Esophagus muscularis mucosa (tissue), 4 donors: Measurements from ENCODE around the gene PODNL1. TPM values are rescaled to one million over a fixed set of nuclear protein-coding genes. Genes with fewer than 3 reads are reported as not detected.

Source experiments
- DNase-seq: peaks from one replicate; pipeline ENCODE4 v3.0.0-alpha.2; 2017; ENCODE audit errors: extremely low spot score
- H3K27ac ChIP-seq, 4 donors: fragments of 200-600 bp; sonication (generic); replicated peaks in 1 of 4; 1 replicate in 3 of 4; 2 replicates in 1 of 4; pipeline ENCODE4 v1.5.1; 2016 to 2019; ENCODE audit warnings: mild to moderate bottlenecking in 1 of 4
- H3K27me3 ChIP-seq, 4 donors: fragments of 200-600 bp; sonication (generic); one replicate each; pipeline versions ENCODE4 v1.5.1 to v1.6.0; 2016 to 2019
- H3K36me3 ChIP-seq, 4 donors: fragments of 200-600 bp; sonication (generic); one replicate each; pipeline ENCODE4 v1.5.1; 2016 to 2019
- H3K4me1 ChIP-seq, 4 donors: fragments of 200-600 bp; sonication (generic); one replicate each; pipeline ENCODE4 v1.5.1; 2016 to 2019
- H3K4me3 ChIP-seq, 4 donors: fragments of 200-600 bp; sonication (generic); 1 replicate in 2 of 4; 2 replicates in 2 of 4; pipeline ENCODE4 v1.5.1; 2016 to 2019; ENCODE audit warnings: mild to moderate bottlenecking in 4 of 4, moderate library complexity in 1 of 4
- H3K9me3 ChIP-seq, 4 donors: fragments of 200-600 bp; sonication (generic); 1 replicate in 3 of 4; 2 replicates in 1 of 4; pipeline ENCODE4 v1.5.1; 2016 to 2019
- CTCF ChIP-seq, 3 experiments: fragments of 200-600 bp in 2 of 3; fragments of 450-650 bp in 1 of 3; sonication (generic) in 2 of 3; IDR thresholded peaks; one replicate each; pipeline ENCODE4 v1.5.1; 2017 to 2019; ENCODE audit warnings: antibody characterized with exemption in 3 of 3, mild to moderate bottlenecking in 2 of 3, moderate library complexity in 1 of 3
- EP300 ChIP-seq: sonication (generic); formaldehyde crosslinking; IDR thresholded peaks from one replicate; pipeline ENCODE4 v1.6.1; 2017; ENCODE audit warnings: antibody characterized with exemption
- POLR2A ChIP-seq: fragments of 450-650 bp; IDR thresholded peaks from one replicate; pipeline ENCODE4 v1.6.1; 2017; ENCODE audit warnings: antibody characterized with exemption, moderate library complexity, mild to moderate bottlenecking, low read depth
- POLR2AphosphoS5 ChIP-seq, 2 donors: sonication (generic); formaldehyde crosslinking; IDR thresholded peaks; one replicate each; pipeline ENCODE4 v1.6.1; 2017; ENCODE audit warnings: antibody characterized with exemption in 2 of 2
- WGBS: methylation state at CpG from one replicate; pipeline ENCODE4 v1.1.5; 2018; 5-methylcytosine and 5-hydroxymethylcytosine counted together
- intact Hi-C: fragments of 100-400 bp; cut with DNase I; formaldehyde crosslinking; loops from one replicate; pipeline ENCODE4 v1.15.1; 2023
- total RNA-seq, 4 donors: library from RNA; depleted of rRNA; stranded (reverse); fragments of >200 nt; gene quantifications; one replicate each; pipeline versions ENCODE4 v1.1.0 to v1.2.1, GENCODE V29; 2016

PODNL1 gene
- total RNA-seq, 4 donors from 2014 or later: 0.66 to 0.69 TPM; not detected in 2

- H3K36me3 ChIP-seq: peaks cover 13 to 97% (median 88%) of the 10 kb centered on the region in 4 donors
Observed at GRCh38 chr19:13961826-13962698, 23.8 kb upstream of the PODNL1 start.

GRCh38 chr19:13960863-13961784, 22.9 kb upstream of the PODNL1 start:
- no peaks in the 10 kb centered on the region for H3K27me3 ChIP-seq
- peaks cover 0 to 20% (median 18%) of the 10 kb centered on the region in 4 donors for H3K4me1 ChIP-seq
- H3K4me3 ChIP-seq: no peak overlapping the region
- intact Hi-C loops: no loop called here
- DNase-seq: no peak
- H3K36me3 ChIP-seq: peaks cover 17 to 97% (median 88%) of the 10 kb centered on the region in 4 donors
- no peak overlapping the region for H3K27ac ChIP-seq
- WGBS: 86% methylated on average over 21 of the region's 39 CpGs
- H3K9me3 ChIP-seq: no peaks in the 10 kb centered on the region
- no peak for TF ChIP-seq CTCF (IDR thresholded peaks at IDR 0.05)
- no peak for TF ChIP-seq EP300
- TF ChIP-seq POLR2A: no peak
- no peak for TF ChIP-seq POLR2AphosphoS5 (IDR thresholded peaks at IDR 0.05)

More at GRCh38 chr19:13961826-13962698, 23.8 kb upstream of the PODNL1 start:
- DNase-seq: no peak
- TF ChIP-seq POLR2AphosphoS5 (IDR thresholded peaks at IDR 0.05) (no peak), CTCF (IDR thresholded peaks at IDR 0.05) (no peak), EP300 (no peak), POLR2A (no peak)
- Histone ChIP-seq H3K27me3 (no peaks in the 10 kb centered on the region), H3K27ac (peak overlapping the region in 3 of 4 donors; percentile 28 to 54 (median 40)), H3K4me1 (peaks cover 0 to 20% (median 18%) of the 10 kb centered on the region in 4 donors), H3K4me3 (peak overlapping the region; percentile 40 to 54 (median 44)), H3K9me3 (no peaks in the 10 kb centered on the region)
- WGBS: 82% methylated on average over 32 of the region's 55 CpGs
- intact Hi-C loops: no loop called here

- Histone ChIP-seq H3K4me1 (peaks cover 0 to 20% (median 18%) of the 10 kb centered on the region in 4 donors), H3K27me3 (no peaks in the 10 kb centered on the region), H3K4me3 (no peak overlapping the region), H3K36me3 (peaks cover 19 to 97% (median 88%) of the 10 kb centered on the region in 4 donors), H3K9me3 (no peaks in the 10 kb centered on the region), H3K27ac (no peak overlapping the region)
- peak in 1 of 3 experiments; percentile 10 for TF ChIP-seq CTCF (IDR thresholded peaks at IDR 0.05)
- no peak for TF ChIP-seq POLR2AphosphoS5 (IDR thresholded peaks at IDR 0.05)
- TF ChIP-seq EP300: no peak
- 80% methylated on average over 4 of the region's 27 CpGs for WGBS
- intact Hi-C loops: no loop called here
- no peak for DNase-seq
Observed at GRCh38 chr19:13959962-13960862, 22.0 kb upstream of the PODNL1 start.
